Testis (tissue), 3 donors: ENCODE data around the gene MARK2. TPM values are rescaled to one million over a fixed set of nuclear protein-coding genes. Genes with fewer than 3 reads are reported as not detected.

Source experiments
- DNase-seq: peaks from one replicate; pipeline ENCODE4 v3.0.0-alpha.2; 2019
- H3K27ac ChIP-seq, 2 donors: fragments of 200-600 bp; sonication (generic); one replicate each; pipeline ENCODE4 v1.5.1; 2019
- H3K27me3 ChIP-seq: fragments of 200-600 bp; sonication (generic); one replicate; pipeline ENCODE4 v1.5.1; 2019
- H3K36me3 ChIP-seq: fragments of 200-600 bp; sonication (generic); one replicate; pipeline ENCODE4 v1.5.1; 2017; ENCODE audit warnings: low read depth; ENCODE audit errors: missing control alignments
- H3K4me1 ChIP-seq: fragments of 200-600 bp; sonication (generic); one replicate; pipeline ENCODE4 v1.5.1; 2019
- H3K4me3 ChIP-seq, 2 donors: fragments of 200-600 bp; sonication (generic); one replicate each; pipeline ENCODE4 v1.5.1; 2017 to 2019
- H3K9me3 ChIP-seq: fragments of 200-600 bp; sonication (generic); one replicate; pipeline ENCODE4 v1.5.1; 2017
- POLR2A ChIP-seq: fragments of 450-650 bp; IDR thresholded peaks from one replicate; pipeline ENCODE4 v1.6.1; 2017; ENCODE audit warnings: antibody characterized with exemption, mild to moderate bottlenecking, moderate library complexity
- WGBS, 2 donors: methylation state at CpG; one replicate each; pipeline ENCODE4 v1.1.5; 2018; 5-methylcytosine and 5-hydroxymethylcytosine counted together
- intact Hi-C: fragments of 100-400 bp; cut with DNase I; formaldehyde crosslinking; loops from one replicate; pipeline ENCODE4 v1.15.1; 2023; ENCODE audit warnings: low total_unique reads
- polyA plus RNA-seq: library from polyadenylated mRNA; stranded (reverse); fragments of 350-450 nt; fragmentation: Illumina TruSeq; extraction: RNeasy Lipid Tissue Mini Kit (QIAGEN cat#74804); gene quantifications from one replicate; pipeline ENCODE4 v1.2.3, GENCODE V29; 2014; ENCODE audit warnings: low read depth, low replicate concordance; ENCODE audit not compliant: insufficient read depth
- total RNA-seq, 2 donors: library from RNA; depleted of rRNA; stranded (reverse); fragments of >200 nt; gene quantifications; one replicate each; pipeline ENCODE4 v1.2.3, GENCODE V29; 2016
- TF ChIP-seq, protein P1 (sequence below), 3 experiments: fragments of 450-650 bp in 2 of 3; fragments of 200-600 bp in 1 of 3; sonication (generic) in 1 of 3; IDR thresholded peaks; one replicate each; pipeline ENCODE4 v1.5.1; 2016 to 2019; ENCODE audit warnings: antibody characterized with exemption in 3 of 3, mild to moderate bottlenecking in 2 of 3, moderate library complexity in 1 of 3

Gene MARK2
- total and polyA plus RNA-seq, 3 donors from 2014 or later: 24.7 to 52.8 (median 51.7) TPM

DNA sequence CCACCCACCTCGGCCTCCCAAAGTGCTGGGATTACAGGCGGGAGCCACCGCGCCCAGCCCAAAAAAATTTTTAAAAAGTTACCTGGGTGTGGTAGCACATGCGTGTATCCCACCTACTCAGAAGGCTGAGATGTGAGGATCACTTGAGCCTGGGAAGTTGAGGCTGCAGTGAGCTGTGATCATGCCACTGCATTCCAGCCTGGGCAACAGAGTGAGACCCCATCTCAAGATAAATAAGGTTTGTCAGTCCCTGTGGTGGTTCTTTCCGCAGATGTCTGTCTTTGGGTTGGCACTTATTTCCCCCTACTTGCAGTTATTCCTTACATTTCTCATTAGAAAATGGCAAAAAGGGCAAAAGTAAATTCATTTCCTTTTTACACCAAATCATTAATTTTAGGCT lies 8.0 kb downstream of the MARK2 start:
- Histone ChIP-seq H3K36me3 (no peaks in the 10 kb centered on the region), H3K27ac (no peak overlapping the region), H3K27me3 (no peaks in the 10 kb centered on the region), H3K9me3 (no peaks in the 10 kb centered on the region), H3K4me3 (no peak overlapping the region), H3K4me1 (peaks cover 22% of the 10 kb centered on the region)
- TF ChIP-seq, protein P1, sequence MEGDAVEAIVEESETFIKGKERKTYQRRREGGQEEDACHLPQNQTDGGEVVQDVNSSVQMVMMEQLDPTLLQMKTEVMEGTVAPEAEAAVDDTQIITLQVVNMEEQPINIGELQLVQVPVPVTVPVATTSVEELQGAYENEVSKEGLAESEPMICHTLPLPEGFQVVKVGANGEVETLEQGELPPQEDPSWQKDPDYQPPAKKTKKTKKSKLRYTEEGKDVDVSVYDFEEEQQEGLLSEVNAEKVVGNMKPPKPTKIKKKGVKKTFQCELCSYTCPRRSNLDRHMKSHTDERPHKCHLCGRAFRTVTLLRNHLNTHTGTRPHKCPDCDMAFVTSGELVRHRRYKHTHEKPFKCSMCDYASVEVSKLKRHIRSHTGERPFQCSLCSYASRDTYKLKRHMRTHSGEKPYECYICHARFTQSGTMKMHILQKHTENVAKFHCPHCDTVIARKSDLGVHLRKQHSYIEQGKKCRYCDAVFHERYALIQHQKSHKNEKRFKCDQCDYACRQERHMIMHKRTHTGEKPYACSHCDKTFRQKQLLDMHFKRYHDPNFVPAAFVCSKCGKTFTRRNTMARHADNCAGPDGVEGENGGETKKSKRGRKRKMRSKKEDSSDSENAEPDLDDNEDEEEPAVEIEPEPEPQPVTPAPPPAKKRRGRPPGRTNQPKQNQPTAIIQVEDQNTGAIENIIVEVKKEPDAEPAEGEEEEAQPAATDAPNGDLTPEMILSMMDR (IDR thresholded peaks at IDR 0.05): no peak
- TF ChIP-seq POLR2A: no peak
- WGBS, 2 donors: 86 to 95% methylated on average over 6 of the region's 6 CpGs
- no peak for DNase-seq
- intact Hi-C loops: no loop called here

GRCh38 chr11:63847363-63847762 lies 8.5 kb downstream of the MARK2 start:
- Histone ChIP-seq H3K27ac (no peak overlapping the region), H3K9me3 (no peaks in the 10 kb centered on the region), H3K4me1 (peaks cover 23% of the 10 kb centered on the region), H3K27me3 (no peaks in the 10 kb centered on the region), H3K4me3 (no peak overlapping the region), H3K36me3 (no peaks in the 10 kb centered on the region)
- no peak for DNase-seq
- 55 to 74% methylated on average over 3 of the region's 3 CpGs for WGBS, 2 donors
- intact Hi-C loops: no loop called here
- TF ChIP-seq, protein P1 (IDR thresholded peaks at IDR 0.05): no peak
- no peak for TF ChIP-seq POLR2A

GRCh38 chr11:63849691-63850090 lies 10.8 kb downstream of the MARK2 start:
- DNase-seq: no peak
- WGBS, 2 donors: 83% methylated on average over 2 of the region's 2 CpGs
- Histone ChIP-seq H3K27ac (no peak overlapping the region), H3K27me3 (no peaks in the 10 kb centered on the region), H3K4me1 (peaks cover 23% of the 10 kb centered on the region), H3K4me3 (no peak overlapping the region), H3K9me3 (no peaks in the 10 kb centered on the region), H3K36me3 (no peaks in the 10 kb centered on the region)
- intact Hi-C loops: no loop called here
- TF ChIP-seq, protein P1 (IDR thresholded peaks at IDR 0.05): no peak
- TF ChIP-seq POLR2A: no peak

DNA sequence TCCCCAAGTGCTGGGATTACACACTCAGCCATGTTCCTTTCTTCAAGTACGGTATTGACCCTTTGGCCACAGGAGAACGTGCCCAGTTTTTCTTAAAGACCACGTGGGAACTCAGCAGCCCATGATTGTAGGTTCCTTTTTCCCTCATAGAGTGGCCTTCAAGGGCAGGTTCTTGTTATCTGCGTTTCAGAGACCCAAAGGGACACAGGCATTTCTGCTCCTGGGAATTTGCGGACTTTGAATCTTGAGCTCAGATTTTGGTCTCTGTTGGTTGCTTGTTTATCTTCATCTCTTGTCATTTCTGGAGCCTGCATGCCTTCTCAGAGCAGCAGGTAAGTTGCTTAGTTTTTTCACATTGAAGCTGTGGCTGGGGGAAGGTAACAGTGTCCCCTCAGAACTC lies 12.0 kb downstream of the MARK2 start:
- intact Hi-C loops: no loop called here
- Histone ChIP-seq H3K36me3 (no peaks in the 10 kb centered on the region), H3K4me1 (peaks cover 17% of the 10 kb centered on the region), H3K27me3 (no peaks in the 10 kb centered on the region), H3K27ac (no peak overlapping the region), H3K4me3 (no peak overlapping the region), H3K9me3 (no peaks in the 10 kb centered on the region)
- no peak for DNase-seq
- TF ChIP-seq, protein P1 (IDR thresholded peaks at IDR 0.05): no peak
- TF ChIP-seq POLR2A: no peak
- 63 to 67% methylated on average over 5 of the region's 5 CpGs for WGBS, 2 donors

DNA sequence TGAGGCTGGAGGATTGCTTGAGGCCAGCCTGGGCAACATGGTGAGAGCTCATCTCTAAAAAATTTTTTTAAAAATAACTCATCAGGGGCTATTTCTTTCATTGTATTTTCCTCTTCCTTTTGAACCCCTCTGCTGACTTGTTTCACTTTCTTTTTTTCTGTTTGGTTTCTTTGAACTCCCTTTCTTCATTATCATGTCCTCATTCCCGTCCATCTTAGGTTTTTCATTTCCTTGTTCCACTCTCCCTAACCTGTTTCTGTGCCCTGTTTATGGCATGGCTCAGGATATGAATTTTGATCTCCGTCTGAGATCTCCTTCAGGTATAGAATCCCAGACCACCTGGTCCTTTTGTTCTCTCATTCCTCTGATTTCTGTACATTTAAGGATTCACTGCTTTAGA lies 12.5 kb downstream of the MARK2 start:
- WGBS, 2 donors: 54 to 68% methylated on average over 2 of the region's 2 CpGs
- H3K36me3 ChIP-seq: no peaks in the 10 kb centered on the region
- H3K4me1 ChIP-seq: peaks cover 16% of the 10 kb centered on the region
- no peaks in the 10 kb centered on the region for H3K9me3 ChIP-seq
- H3K27ac ChIP-seq: no peak overlapping the region
- intact Hi-C loops: no loop called here
- TF ChIP-seq, protein P1 (IDR thresholded peaks at IDR 0.05): no peak
- no peak for TF ChIP-seq POLR2A
- DNase-seq: no peak
- H3K4me3 ChIP-seq: no peak overlapping the region
- no peaks in the 10 kb centered on the region for H3K27me3 ChIP-seq
